Smooth muscle cell (in vitro differentiated cells): ENCODE data around the gene KIF17. TPM values are rescaled to one million over a fixed set of nuclear protein-coding genes. Genes with fewer than 3 reads are reported as not detected.

Experiments
- DNase-seq: peaks from one replicate; lab custom pipeline; 2025; ENCODE audit not compliant: unreplicated experiment; lab: John Stamatoyannopoulos, UW
- H2AFZ ChIP-seq: fragments of 200-600 bp; sonication (generic); 2 replicates; pipeline ENCODE4 v1.6.0; 2016; ENCODE audit warnings: antibody characterized with exemption, low read depth, mild to moderate bottlenecking
- H3F3A ChIP-seq: fragments of 200-600 bp; sonication (generic); 2 replicates; pipeline ENCODE4 v1.6.0; 2017; ENCODE audit warnings: antibody characterized with exemption, low read depth
- H3K27ac ChIP-seq: fragments of 200-600 bp; sonication (generic); 2 replicates; pipeline ENCODE4 v1.5.1; 2016; ENCODE audit warnings: low read depth, mild to moderate bottlenecking
- H3K27me3 ChIP-seq: fragments of 200-600 bp; sonication (generic); 2 replicates; pipeline ENCODE4 v1.6.1; 2016; ENCODE audit warnings: low read depth, mild to moderate bottlenecking
- H3K36me3 ChIP-seq: fragments of 200-600 bp; sonication (generic); 2 replicates; pipeline ENCODE4 v1.5.1; 2016; ENCODE audit warnings: low read depth
- H3K4me1 ChIP-seq: fragments of 200-600 bp; sonication (generic); 2 replicates; pipeline ENCODE4 v1.5.1; 2016; ENCODE audit warnings: low read depth
- H3K4me2 ChIP-seq: fragments of 200-600 bp; sonication (generic); 2 replicates; pipeline ENCODE4 v1.6.0; 2016; ENCODE audit warnings: mild to moderate bottlenecking
- H3K4me3 ChIP-seq: fragments of 200-600 bp; sonication (generic); 2 replicates; pipeline ENCODE4 v1.5.1; 2016; ENCODE audit warnings: mild to moderate bottlenecking
- H3K79me2 ChIP-seq: fragments of 200-600 bp; sonication (generic); 2 replicates; pipeline ENCODE4 v1.6.0; 2016; ENCODE audit warnings: low read depth, mild to moderate bottlenecking
- H3K9ac ChIP-seq: fragments of 200-600 bp; sonication (generic); 2 replicates; pipeline ENCODE4 v1.6.0; 2016; ENCODE audit warnings: low read depth
- H3K9me3 ChIP-seq: fragments of 200-600 bp; sonication (generic); replicated peaks from 2 replicates; pipeline ENCODE4 v1.5.1; 2016; ENCODE audit warnings: low read depth
- H4K20me1 ChIP-seq: fragments of 200-600 bp; sonication (generic); 2 replicates; pipeline ENCODE4 v1.6.0; 2016; ENCODE audit warnings: low read depth
- CTCF ChIP-seq: fragments of 200-600 bp; sonication (generic); IDR thresholded peaks from 2 replicates; pipeline ENCODE4 v1.5.1; 2017; ENCODE audit warnings: borderline replicate concordance, mild to moderate bottlenecking, antibody characterized with exemption; ENCODE audit not compliant: insufficient read depth, poor library complexity, severe bottlenecking
- WGBS: methylation state at CpG from one replicate; pipeline ENCODE4 v1.1.7; 2016; ENCODE audit warnings: low lambda C conversion rate; 5-methylcytosine and 5-hydroxymethylcytosine counted together
- polyA plus RNA-seq: library from polyadenylated mRNA; unstranded; fragments of >200 nt; fragmentation: Nextera tagmentation; extraction: Ambion mirVana; gene quantifications from 2 replicates; pipeline ENCODE4 v1.2.1, GENCODE V29; 2016
- total RNA-seq: library from RNA; depleted of rRNA; stranded (reverse); fragments of >200 nt; gene quantifications from 2 replicates; pipeline ENCODE4 v1.2.3, GENCODE V29; 2014

KIF17 gene
- total and polyA plus RNA-seq, 2 experiments from 2014 or later: 0.13 to 2.2 TPM

GRCh38 chr1:20686883-20687725 is 30.7 kb downstream of the KIF17 start:
- no peak for TF ChIP-seq CTCF

GRCh38 chr1:20685741-20686140 is 32.1 kb downstream of the KIF17 start:
- Histone ChIP-seq H4K20me1 (no peaks in the 10 kb centered on the region), H3K4me3 (no peak overlapping the region), H3K9me3 (no peaks in the 10 kb centered on the region), H3K27ac (no peak overlapping the region), H3K9ac (no peak overlapping the region), H3K4me2 (no peak overlapping the region), H3K36me3 (no peaks in the 10 kb centered on the region), H3F3A (no peaks in the 10 kb centered on the region), H3K79me2 (no peaks in the 10 kb centered on the region), H3K27me3 (no peaks in the 10 kb centered on the region), H2AFZ (no peak overlapping the region), H3K4me1 (no peaks in the 10 kb centered on the region)
- TF ChIP-seq CTCF: no peak
- WGBS: 90% methylated on average over 12 of the region's 12 CpGs
- DNase-seq: no peak

More at GRCh38 chr1:20686883-20687725, 30.7 kb downstream of the KIF17 start:
- Histone ChIP-seq H2AFZ (no peak overlapping the region), H3K4me3 (no peak overlapping the region), H3K79me2 (no peaks in the 10 kb centered on the region), H4K20me1 (no peaks in the 10 kb centered on the region), H3K9ac (no peak overlapping the region), H3K36me3 (no peaks in the 10 kb centered on the region), H3K9me3 (no peaks in the 10 kb centered on the region), H3K27me3 (no peaks in the 10 kb centered on the region), H3K4me1 (no peaks in the 10 kb centered on the region), H3K27ac (no peak overlapping the region), H3F3A (no peaks in the 10 kb centered on the region), H3K4me2 (no peak overlapping the region)
- WGBS: 91% methylated on average over 21 of the region's 26 CpGs
- no peak for DNase-seq

- H3K79me2 ChIP-seq: no peaks in the 10 kb centered on the region
- WGBS: 89% methylated on average over 21 of the region's 21 CpGs
- H3K27ac ChIP-seq: no peak overlapping the region
- no peak overlapping the region for H3K4me2 ChIP-seq
- no peak for TF ChIP-seq CTCF
- DNase-seq: no peak
- H4K20me1 ChIP-seq: no peaks in the 10 kb centered on the region
- H3F3A ChIP-seq: no peaks in the 10 kb centered on the region
- H3K4me1 ChIP-seq: no peaks in the 10 kb centered on the region
- no peak overlapping the region for H2AFZ ChIP-seq
- no peaks in the 10 kb centered on the region for H3K9me3 ChIP-seq
- H3K4me3 ChIP-seq: no peak overlapping the region
- no peaks in the 10 kb centered on the region for H3K27me3 ChIP-seq
- H3K9ac ChIP-seq: no peak overlapping the region
- no peaks in the 10 kb centered on the region for H3K36me3 ChIP-seq
Measured at GRCh38 chr1:20685099-20685662, 32.6 kb downstream of the KIF17 start.
